ENCODE data around the gene CYB5RL.
A peak's percentile ranks its signal among the peaks of the same experiment; 100 is the strongest.
"Not testable (repeated sequence)": the region's sequence is repeated elsewhere in the genome, so short reads cannot be mapped to it uniquely, and the experiment has no call there.

Gene CYB5RL

DNA sequence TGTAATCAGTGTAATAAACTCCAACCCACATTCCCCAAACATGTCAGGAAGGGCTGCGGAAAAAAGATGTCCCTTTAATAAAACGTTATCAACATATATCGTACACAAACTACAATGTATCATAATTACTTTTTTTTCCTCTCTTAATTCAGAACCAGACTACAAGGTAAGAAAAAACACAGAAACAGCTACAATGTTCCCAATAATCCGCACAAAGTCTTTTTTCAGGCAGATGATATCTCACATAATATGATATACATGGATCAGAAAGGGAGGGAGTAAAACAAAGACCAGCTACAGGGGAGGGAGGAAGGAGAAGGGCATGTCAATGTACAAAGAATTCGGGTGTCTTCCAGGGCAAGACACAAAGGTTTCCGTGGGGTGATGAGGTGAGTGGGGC is 25.5 kb upstream of the CYB5RL start:
- no peak for DNase-seq

DNA sequence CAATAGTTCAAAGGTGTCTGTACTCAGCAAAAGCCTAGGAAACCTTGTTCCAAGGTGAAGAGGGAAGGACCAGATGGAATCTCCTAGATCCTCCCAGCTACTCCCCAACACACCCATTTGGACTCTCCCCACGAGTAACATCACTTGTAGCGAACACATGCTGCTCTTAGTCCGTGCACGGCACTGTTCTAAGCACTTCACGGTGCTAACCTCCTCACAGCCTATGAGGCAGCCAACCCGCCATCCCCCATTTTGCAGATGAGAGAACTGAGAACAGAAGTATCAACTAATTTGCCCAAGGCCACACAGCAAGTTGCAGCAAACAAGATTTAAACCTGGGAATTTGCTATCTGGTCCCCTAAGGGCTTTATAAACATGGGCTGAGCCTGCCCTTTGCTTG is 24.4 kb upstream of the CYB5RL start:
- DNase-seq = no peak

DNA sequence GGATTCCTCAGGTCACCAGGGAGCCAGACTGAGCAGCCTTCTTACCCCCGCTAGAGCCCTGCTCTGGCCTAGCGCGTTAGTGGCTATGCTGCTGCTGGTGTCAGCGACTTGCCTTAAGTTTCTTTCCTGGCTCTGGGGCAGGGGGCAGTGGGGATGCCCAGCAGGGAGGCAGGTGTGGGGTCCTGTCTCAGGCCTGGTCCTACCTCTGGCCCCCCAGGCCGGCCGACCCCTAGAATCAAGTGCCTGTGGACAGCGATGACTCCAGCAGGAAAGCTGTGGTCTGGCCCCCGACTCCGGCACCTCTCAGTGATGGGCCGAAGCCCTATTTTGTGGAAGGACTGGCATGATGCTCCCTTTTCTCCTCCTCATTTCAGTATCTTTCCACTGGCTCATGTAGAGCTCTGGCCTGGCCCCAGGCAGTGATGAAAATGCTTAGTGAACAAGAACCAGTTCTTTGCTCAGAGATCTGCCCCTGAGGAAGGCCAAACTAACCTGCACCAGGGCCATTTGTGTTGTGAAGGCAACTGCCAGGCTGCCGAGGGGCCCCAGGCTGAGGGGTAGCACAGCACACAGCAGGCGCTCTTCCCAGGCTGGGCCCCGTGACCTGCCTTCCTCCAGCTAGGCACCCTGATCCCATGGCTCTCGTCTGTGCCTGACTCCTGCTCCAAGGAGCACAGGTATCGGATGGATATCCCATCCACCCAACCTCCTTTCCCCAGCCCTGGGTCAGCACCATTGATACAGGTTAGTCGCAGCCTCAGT is 23.8 kb upstream of the CYB5RL start:
- DNase-seq = no peak

DNA sequence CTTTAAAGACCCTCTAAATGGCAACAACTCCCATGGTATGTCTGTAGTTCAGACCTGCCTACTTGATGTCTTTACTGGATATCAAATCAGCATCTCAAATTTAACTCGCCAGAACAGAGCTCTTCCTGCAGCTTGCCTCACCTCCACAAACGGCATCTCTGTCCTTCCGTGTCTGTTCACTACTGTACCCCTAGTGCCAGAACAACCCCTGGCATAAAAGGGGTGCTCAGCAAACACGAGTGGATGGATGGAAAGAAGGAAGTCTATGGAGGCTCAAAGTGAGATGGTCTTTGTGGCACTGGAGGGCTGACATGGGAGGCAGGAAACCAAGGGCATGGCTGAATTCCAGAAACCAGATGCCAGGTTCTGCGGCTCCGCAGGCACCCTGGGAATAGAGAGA is 22.9 kb upstream of the CYB5RL start:
- DNase-seq = peak; percentile 28

DNA sequence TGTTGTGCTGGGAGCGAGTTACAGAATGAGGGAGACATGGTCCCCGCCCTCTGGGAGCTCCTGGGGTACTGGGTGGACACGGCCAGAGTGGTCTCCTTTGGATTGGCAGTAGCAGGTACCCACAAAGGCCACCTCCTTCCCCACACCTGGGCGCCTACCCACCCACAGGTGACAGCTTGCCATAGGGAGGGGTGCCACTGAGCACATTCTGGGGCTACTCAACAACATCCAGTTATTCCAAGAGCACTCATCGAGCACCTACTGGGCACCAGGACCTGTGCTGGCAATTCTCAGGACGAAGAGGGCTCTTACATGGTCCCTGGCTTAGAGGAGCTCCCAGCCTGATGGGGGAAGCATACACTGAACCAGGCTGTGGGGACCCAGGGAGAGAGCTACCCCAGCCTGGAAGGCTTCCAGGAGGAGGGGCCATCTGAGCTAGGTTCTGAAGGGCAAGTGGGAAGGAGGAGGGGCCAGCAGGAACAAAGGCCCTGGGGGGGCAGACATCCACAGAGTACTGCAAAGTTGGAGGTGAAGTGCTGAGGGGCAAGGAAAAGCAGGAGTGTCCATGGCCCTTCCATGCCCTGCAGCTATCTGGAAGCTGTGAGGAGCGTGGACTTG is 22.1 kb upstream of the CYB5RL start:
- DNase-seq = no peak

DNA sequence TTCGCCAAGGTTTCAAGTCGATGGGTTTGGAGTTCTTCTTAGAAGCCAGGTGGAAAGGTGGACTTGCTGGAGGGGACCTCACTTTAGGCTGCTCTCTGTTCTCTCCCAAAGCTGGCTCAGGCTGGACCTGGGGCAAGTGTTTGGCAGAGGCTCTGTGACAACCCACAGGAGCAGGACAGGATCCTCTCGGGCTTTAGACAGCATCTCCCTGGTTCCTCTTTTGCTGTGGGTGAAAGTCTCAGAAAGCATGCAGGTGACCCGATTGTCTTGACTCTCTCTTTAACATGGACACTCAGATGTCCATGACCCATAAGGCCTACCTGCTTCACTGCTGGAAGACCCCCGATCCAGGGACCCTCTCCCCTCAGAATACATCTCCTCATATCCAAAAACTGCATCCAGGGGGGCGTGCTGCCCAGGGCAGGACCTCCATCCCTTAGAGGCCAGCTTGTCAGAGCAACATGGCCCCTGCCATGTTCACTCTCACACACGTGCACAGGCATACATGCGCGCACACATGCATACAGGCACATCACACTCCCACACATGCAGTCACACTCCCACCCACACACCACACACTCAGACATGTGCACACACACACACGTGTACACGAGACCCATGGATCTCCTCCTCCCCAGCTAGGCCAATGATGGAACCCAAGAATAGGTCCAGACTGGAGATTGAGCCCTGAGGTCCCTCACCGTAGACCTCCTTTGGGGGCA is 21.4 kb upstream of the CYB5RL start:
- DNase-seq = no peak

DNA sequence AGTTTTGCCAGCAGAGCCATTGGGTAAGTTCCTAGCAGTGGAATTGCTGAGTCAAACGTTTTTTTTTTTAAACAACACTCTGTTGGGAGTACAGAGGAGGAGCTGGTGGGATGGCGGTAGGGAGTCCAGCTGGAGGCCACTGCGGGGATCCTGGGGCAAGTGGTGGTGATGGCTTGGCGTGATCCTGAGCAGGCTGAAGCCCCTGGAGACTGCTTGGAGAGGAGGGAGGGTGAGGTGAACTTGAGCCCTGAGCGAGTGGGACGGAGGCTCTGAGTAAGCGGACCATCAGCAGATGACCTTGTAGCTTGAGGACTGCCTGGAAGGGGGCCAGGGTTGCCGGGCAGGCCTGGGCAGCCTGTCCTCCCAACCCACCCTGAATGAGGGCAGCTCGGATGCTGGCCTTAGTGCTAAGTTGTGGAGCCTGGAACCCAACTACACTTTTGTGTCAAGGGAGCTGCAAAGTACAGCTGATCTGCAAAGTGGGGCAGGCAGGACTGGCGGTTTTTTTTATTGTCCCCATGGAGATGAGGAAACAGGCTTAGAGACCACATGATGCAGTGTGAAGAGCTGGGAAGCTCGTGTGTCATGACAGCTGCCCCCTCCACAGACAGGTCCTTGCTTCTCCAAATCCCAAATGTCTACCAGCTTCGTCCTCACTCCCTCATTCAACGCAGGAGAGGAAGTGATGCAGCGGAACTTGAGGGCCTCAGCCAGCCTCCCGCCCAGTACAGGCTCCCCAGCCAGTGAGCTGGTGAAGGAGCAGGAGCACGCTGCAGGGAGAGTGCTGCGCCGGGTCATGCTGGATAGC is 20.4 kb upstream of the CYB5RL start:
- peak; percentile 72 for DNase-seq

DNA sequence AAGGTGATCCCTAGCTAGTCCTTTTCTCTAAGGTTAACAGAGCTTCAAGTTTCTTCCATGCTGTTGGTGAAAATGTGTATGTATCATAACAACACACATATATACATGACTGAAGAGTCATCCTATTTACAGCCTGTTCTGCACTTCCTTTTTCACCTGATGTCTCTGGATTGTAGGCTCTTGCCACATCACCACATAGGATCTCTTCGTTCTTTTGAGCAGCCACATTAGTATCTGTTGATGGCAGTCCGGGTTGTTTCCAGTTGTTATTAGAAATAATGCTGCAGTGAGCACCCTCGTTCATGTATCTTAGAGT is 19.8 kb upstream of the CYB5RL start:
- no peak for DNase-seq

DNA sequence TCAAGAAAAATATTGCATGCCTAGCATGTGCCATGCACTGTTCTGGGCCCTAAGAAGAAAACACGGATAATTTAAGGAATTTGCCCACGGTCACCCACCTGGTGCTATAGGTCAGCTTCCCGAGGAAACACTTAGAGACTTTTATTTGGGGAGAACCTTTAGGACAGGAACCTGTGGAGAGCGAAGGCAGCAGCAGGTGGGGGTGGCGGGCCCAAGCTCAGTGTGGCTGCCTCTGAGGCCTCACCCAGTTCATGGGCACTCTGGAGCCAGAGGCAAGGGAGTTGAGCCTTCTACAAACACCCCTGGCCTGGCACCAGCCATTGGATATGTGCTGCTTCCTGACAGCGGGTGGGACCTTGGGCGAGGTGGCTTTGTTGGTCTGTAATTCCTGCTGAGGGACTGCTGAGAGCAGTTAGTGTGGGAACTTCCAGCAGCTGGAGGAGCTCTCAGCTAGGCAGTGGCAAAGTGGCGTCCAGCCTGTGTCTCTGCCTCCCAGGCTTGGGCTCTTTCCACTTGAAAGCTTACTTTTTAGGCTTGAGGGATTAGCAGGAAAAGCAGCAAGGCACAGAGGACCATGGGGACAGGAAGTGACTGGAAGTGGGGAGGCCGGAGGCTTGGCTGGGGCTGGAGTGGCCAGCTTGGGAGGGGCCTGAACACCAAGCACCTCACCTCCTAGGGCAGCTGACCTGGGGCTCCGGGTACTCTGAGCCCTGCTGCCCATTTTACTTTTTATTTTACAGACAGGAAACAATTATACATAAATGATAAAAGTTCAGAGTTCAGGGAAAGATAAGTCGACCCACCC is 19.3 kb upstream of the CYB5RL start:
- no peak for DNase-seq

DNA sequence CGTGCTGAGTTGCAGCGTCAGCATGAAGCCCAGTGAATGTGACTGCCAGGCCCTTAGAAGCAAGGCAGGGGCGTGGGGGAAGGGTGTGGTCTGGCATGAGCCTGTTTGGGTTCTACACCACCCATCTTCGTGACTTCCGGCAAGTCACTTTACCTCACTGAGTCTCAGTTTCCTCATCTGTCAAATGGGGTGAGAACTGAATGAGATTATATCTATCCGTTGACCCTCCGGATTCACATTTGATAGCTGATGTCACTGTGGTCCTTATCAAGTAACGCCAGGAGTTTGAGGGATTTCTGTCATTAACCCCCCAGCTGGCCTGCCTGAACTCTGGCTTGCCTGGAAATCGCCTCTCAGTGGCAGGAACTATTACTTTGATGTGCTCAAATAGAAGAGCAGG is 15.7 kb upstream of the CYB5RL start:
- no peak for DNase-seq

DNA sequence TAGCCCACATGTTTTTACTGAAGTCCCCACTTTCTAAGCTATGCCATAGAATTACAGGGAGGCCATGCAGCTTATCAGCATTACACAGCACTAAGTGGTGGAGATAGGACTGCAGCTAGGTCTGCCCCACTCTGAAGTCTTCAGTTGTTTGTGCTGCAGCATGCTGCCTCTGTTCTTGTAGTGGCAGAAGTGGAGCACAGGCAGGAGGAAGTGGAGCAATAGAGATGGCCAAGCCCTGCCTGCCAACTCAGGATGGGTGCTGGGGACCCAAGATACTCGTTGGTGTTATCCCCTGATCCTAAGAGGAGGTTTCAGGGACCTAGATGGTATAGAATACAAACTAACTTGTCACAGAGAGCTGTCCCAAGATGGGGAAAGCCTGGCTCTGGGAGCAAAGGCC is 13.0 kb upstream of the CYB5RL start:
- no peak for DNase-seq

DNA sequence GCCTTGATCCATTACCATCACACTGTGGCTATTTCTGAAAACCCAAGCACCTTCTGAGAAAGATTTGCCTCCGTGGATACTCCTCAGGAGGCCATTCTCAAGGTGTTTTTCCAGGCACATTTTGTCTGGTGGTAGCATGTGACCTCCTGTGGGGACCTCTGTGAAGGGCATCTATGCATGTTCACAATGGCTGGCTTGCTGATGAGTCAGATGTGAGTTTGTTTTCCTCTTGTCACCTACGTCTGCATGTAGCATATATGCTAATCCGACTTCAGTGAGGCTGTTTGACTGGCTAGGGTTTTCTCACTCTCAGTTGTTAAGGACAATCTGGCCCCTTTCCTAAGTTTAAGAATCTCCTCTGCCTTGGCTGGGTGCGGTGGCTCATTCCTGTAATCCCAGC is 8.1 kb upstream of the CYB5RL start:
- not testable (repeated sequence) for DNase-seq

DNA sequence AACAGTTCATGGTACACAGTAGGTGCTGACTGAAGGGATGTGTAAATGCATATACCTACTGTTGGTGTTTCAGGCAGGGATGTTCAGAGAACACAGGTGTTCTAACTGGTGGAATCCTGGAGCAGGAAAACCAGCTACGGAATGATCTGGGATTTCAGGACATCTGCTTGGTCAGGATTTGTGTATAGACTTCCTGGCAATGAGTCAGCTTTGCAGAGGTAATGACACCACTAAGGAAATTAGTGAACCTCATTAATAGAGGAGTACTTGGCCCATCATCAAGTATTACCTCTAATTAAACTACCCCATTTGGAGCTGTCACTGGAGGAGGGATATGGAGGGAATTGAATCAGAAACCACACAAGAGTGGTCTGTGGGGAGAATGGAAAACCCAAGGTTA is 7.5 kb upstream of the CYB5RL start:
- DNase-seq = no peak

DNA sequence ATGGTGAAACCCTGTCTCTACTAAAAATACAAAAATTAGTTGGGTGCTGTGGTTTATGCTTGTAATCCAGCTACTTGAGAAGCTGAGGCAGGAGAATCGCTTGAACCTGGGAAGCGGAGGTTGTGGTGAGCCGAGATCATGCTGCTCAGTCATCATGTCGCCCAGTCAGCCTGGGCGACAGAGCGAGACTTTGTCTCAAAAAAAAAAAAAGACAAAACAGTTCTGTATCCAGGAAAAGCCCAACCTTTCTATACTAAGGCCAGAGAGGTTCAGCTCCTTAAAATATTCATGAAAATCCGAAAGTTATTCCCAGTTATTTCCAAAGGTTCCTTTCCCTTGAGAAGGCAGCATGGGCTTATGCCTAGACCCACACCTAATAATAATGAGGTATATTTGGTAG is 4.4 kb upstream of the CYB5RL start:
- no peak for DNase-seq

DNA sequence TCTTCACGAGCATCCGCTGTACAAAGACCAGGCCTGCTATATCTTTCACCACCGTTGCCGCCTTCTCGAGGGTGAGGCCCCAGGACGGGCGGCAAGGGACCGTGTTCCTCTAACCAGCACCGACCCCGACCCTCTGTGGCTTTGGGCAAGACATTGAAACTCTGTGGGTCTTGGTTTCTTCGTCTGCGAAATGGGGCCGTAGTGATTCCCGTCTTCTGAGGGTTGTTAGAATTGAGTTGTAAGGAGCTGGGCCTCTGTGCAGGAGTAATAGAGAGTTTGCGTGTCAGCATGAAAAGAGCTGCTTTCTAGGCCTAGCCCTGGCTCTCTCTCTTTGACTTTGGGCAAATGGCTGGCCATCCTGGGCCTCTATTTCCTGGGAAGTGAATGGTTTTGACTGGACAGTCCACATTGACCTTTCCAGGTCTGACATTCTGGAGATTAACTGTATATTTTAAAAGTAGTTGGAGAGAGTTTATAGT is 728 bp upstream of the CYB5RL start:
- peak; percentile 7 for DNase-seq

DNA sequence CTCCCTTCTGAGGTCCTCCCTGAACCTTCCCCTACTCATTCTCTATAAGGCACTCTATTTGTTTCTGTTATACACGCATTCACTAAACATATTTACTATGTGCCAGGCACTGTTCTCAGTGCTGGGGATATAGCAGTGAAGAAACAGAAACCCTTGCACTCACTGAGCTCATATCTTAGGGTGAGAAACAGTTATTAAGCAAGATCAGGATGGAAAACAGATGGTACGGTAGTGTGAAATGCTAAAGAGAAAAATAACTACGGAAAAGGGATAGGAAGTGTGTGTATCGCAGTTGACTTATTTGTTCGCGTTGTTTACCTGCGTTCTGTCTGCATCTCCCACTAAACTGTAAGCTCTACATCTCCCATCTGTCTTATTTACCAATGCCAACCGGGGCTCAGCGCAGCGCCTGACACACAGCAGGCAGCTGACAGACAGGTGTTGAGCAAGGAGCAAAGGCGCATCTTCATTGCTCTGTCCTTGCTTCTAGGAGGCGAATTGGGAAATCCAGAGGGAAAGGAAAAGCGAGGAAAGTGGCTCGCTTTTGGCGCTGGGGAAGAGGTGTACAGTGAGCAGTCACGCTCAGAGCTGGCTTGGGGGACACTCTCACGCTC is 572 bp downstream of the CYB5RL start:
- peak; percentile 69 for DNase-seq

DNA sequence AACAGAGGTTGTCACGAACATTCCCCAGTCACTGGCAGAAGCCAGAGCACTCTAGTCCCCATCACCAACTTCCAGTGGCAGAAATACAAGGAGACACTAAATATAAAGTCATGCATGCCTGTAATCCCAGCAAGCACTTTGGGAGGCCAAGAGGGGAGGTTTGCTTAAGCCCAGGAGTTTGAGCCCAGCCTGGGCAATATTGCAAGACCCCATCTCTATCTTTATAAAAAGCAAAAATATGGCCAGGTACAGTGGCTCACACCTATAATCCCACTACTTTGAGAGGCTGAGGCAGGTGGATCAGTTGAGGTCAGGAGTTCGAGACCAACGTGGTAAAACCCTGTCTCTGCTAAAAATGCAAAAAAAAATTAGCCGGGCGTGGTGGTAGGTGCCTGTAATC is 6.4 kb downstream of the CYB5RL start:
- DNase-seq = no peak

DNA sequence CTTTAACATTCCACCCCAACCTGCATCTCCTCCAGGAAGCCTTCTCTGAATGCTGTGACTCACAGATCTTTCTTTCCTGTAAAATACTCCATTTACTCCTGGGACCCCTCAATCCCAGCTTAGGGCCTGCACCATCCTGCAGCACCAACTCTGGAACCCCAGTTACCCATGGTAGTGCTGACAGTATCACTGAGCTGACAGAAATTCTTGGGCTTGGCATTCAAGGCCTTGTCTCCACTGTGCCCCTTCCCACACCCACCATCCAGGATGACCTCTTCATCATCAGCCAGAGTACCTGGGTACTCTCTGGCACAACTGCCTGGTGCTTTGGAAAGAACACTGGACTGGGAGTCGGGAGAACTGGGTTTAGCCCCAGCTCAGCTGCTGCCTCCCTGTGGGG is 8.3 kb downstream of the CYB5RL start:
- DNase-seq = no peak

DNA sequence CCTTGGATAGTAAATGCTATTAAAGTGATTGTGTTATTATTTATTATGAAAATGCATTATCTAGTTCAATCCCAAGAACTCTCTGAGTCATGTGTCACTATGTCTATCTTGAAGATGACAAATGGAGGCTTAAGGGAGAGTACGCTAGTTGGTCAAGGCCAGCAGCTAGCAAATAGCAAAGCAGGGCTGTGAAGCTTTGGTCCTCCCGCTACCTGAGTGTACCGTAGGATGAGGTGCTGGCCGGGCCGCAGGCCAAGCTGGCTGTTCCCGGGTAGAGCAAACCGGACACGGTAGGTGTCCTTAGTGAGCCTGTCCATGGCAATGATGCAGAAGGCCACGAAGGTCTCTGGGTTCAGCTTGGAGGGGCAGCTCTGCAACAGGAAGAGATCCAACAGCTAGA is 9.3 kb downstream of the CYB5RL start:
- no peak for DNase-seq

DNA sequence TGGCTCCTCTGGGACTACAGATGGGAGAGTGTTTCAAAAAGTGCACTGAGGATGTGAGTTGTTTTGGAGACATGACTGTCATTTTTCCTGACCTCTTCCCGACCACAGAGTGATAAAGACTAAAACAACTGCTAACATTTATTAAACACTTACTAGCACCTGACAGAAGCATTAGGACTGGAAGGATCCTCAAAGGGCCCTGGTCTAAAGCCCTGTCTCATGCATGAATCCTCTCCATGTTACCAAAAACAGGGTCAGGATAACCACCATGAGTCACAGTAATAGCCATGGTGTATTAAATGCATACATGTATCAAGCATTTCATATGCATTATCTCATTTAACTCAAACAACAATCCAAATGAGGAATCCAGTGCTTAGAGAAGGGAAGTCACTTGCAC is 11.5 kb downstream of the CYB5RL start:
- no peak for DNase-seq

DNA sequence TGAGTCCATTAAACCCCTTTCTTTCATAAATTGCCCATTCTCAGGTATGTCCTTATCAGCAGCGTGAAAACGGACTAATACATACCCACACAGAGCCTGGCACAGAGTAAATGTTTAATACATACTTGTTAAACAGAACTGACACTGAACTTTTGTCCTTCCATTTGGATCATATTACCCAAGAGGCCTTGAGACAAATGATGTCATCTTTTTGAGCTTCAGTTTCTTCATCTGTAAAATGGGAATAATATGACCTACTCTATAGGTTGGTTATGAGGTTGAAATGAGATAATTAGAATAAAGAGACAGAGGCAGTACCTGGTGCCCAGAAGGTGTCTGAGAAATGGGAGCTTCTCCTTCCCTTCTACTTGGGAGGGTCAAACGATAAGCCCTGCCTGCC is 13.8 kb downstream of the CYB5RL start:
- no peak for DNase-seq

DNA sequence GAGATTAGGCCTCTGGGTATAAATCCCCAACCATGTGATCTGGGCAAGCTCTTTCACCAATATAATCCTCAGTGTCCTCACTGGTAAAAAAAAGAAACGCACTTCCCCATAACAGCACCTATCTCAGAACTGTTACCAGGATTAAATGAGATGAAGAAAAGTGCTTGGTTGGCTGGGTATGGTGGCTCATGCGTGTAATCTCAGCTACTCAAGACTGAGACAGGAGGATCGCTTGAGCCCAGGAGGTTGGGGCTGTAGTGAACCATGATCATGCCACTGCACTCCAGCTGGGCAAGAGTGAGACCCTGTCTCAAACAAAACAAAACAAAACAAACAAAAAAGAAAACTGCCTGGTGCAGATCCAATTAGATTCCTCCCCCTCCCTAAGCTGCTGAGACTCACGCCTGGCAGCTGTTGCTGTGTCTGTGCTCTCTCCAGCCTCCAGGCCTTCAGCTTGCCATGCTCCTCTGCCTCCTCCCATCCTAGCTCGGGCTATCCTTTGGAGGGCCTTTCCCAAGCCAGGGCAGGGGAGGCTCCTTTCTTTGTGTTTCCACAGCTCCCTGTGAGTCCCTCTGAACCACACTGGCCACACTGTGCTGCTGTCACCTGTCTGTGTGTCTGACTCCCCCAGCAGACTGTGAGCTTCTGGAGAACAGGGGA is 19.0 kb downstream of the CYB5RL start:
- DNase-seq = peak; percentile 41
